ENCODE data around the gene HSD17B12. TPM values are rescaled to one million over a fixed set of nuclear protein-coding genes. Genes with fewer than 3 reads are reported as not detected.

Gene HSD17B12
- total RNA-seq, 1 experiment from 2014 or later, result 49.3 TPM

GRCh38 chr11:43852057-43852636, 171.6 kb downstream of the HSD17B12 start:
- Histone ChIP-seq H3K36me3 (peaks cover 15% of the 10 kb centered on the region), H3K9me3 (no peaks in the 10 kb centered on the region), H3K4me3 (no peak overlapping the region), H3K27me3 (no peaks in the 10 kb centered on the region)
- DNase-seq, result peak; percentile 32

GRCh38 chr11:43853781-43854180, 173.2 kb downstream of the HSD17B12 start:
- Histone ChIP-seq H3K36me3 (peaks cover 15% of the 10 kb centered on the region), H3K27me3 (no peaks in the 10 kb centered on the region), H3K4me3 (no peak overlapping the region), H3K9me3 (no peaks in the 10 kb centered on the region)
- DNase-seq, result no peak

- Histone ChIP-seq H3K27me3 (no peaks in the 10 kb centered on the region), H3K9me3 (peaks cover 8% of the 10 kb centered on the region), H3K36me3 (peaks cover 19% of the 10 kb centered on the region), H3K4me3 (no peak overlapping the region)
- no peak for DNase-seq
Measured at GRCh38 chr11:43856993-43857392, 176.5 kb downstream of the HSD17B12 start.

GRCh38 chr11:43861141-43861540, 180.6 kb downstream of the HSD17B12 start:
- H3K36me3 ChIP-seq, result peaks cover 6% of the 10 kb centered on the region; the same call in 1 of the 2 replicates
- H3K9me3 ChIP-seq, result peaks cover 8% of the 10 kb centered on the region
- H3K27me3 ChIP-seq, result no peaks in the 10 kb centered on the region
- no peak for DNase-seq
- H3K4me3 ChIP-seq, result no peak overlapping the region

- Histone ChIP-seq H3K4me3 (no peak overlapping the region), H3K36me3 (no peaks in the 10 kb centered on the region), H3K9me3 (no peaks in the 10 kb centered on the region), H3K27me3 (peaks cover 5% of the 10 kb centered on the region; the same call in 1 of the 2 replicates)
- no peak for DNase-seq
Measured at GRCh38 chr11:43866520-43866919, 186.0 kb downstream of the HSD17B12 start.

GRCh38 chr11:43866969-43867368, 186.4 kb downstream of the HSD17B12 start:
- DNase-seq, result no peak
- Histone ChIP-seq H3K4me3 (no peak overlapping the region), H3K27me3 (peaks cover 5% of the 10 kb centered on the region; the same call in 1 of the 2 replicates), H3K36me3 (no peaks in the 10 kb centered on the region), H3K9me3 (no peaks in the 10 kb centered on the region)

- Histone ChIP-seq H3K4me3 (no peak overlapping the region), H3K9me3 (no peaks in the 10 kb centered on the region), H3K36me3 (no peaks in the 10 kb centered on the region), H3K27me3 (peaks cover 10% of the 10 kb centered on the region; the same call in 1 of the 2 replicates)
- DNase-seq, result no peak
Measured at GRCh38 chr11:43868852-43869567, 188.5 kb downstream of the HSD17B12 start.

- Histone ChIP-seq H3K36me3 (no peaks in the 10 kb centered on the region), H3K4me3 (no peak overlapping the region), H3K27me3 (peaks cover 13% of the 10 kb centered on the region; the same call in 1 of the 2 replicates), H3K9me3 (no peaks in the 10 kb centered on the region)
- no peak for DNase-seq
Measured at GRCh38 chr11:43871051-43871450, 190.5 kb downstream of the HSD17B12 start.

GRCh38 chr11:43872995-43873394, 192.5 kb downstream of the HSD17B12 start:
- Histone ChIP-seq H3K27me3 (peaks cover 13% of the 10 kb centered on the region; the same call in 1 of the 2 replicates), H3K9me3 (no peaks in the 10 kb centered on the region), H3K36me3 (no peaks in the 10 kb centered on the region), H3K4me3 (no peak overlapping the region)
- peak; percentile 11 for DNase-seq

GRCh38 chr11:43874078-43874477, 193.5 kb downstream of the HSD17B12 start:
- DNase-seq, result no peak
- Histone ChIP-seq H3K4me3 (no peak overlapping the region), H3K9me3 (no peaks in the 10 kb centered on the region), H3K36me3 (no peaks in the 10 kb centered on the region), H3K27me3 (peaks cover 13% of the 10 kb centered on the region; the same call in 1 of the 2 replicates)

- Histone ChIP-seq H3K27me3 (peaks cover 13% of the 10 kb centered on the region; the same call in 1 of the 2 replicates), H3K9me3 (no peaks in the 10 kb centered on the region), H3K36me3 (no peaks in the 10 kb centered on the region), H3K4me3 (no peak overlapping the region)
- no peak for DNase-seq
Measured at GRCh38 chr11:43874738-43875137, 194.2 kb downstream of the HSD17B12 start.

GRCh38 chr11:43879789-43880639, 199.5 kb downstream of the HSD17B12 start:
- no peaks in the 10 kb centered on the region for H3K27me3 ChIP-seq
- peak overlapping the region; percentile 97 for H3K4me3 ChIP-seq
- DNase-seq, result no peak

GRCh38 chr11:43880640-43881159, 200.2 kb downstream of the HSD17B12 start, which contains the start of gene ALKBH3:
Gene ALKBH3, plus strand, starts transcription at chr11:43880831. Its CDS starts 1,822 bp downstream, at chr11:43882653.
- no peaks in the 10 kb centered on the region for H3K27me3 ChIP-seq

More at GRCh38 chr11:43879789-43880639, 199.5 kb downstream of the HSD17B12 start:
- Histone ChIP-seq H3K9me3 (no peaks in the 10 kb centered on the region), H3K36me3 (peaks cover 2% of the 10 kb centered on the region; the same call in 1 of the 2 replicates)

GRCh38 chr11:43892851-43893250, 212.3 kb downstream of the HSD17B12 start:
- Histone ChIP-seq H3K27me3 (no peaks in the 10 kb centered on the region), H3K4me3 (no peak overlapping the region), H3K36me3 (peaks cover 58% of the 10 kb centered on the region), H3K9me3 (no peaks in the 10 kb centered on the region)
- DNase-seq, result no peak

More at GRCh38 chr11:43880640-43881159, 200.2 kb downstream of the HSD17B12 start, which contains the start of gene ALKBH3:
- H3K36me3 ChIP-seq, result peaks cover 2% of the 10 kb centered on the region; the same call in 1 of the 2 replicates
- H3K9me3 ChIP-seq, result no peaks in the 10 kb centered on the region
- peak; percentile 93 for DNase-seq
- peak within 1 kb of the TSS; percentile 97 for H3K4me3 ChIP-seq

GRCh38 chr11:43894546-43894945, 214.0 kb downstream of the HSD17B12 start:
- Histone ChIP-seq H3K4me3 (no peak overlapping the region), H3K36me3 (peaks cover 66% of the 10 kb centered on the region), H3K9me3 (no peaks in the 10 kb centered on the region), H3K27me3 (no peaks in the 10 kb centered on the region)
- no peak for DNase-seq

- H3K36me3 ChIP-seq, result peaks cover 63% of the 10 kb centered on the region
- DNase-seq, result no peak
- no peak overlapping the region for H3K4me3 ChIP-seq
- no peaks in the 10 kb centered on the region for H3K27me3 ChIP-seq
- H3K9me3 ChIP-seq, result no peaks in the 10 kb centered on the region
Measured at GRCh38 chr11:43895601-43896000, 215.1 kb downstream of the HSD17B12 start.
